ENCODE results near the gene ATG3.

Gene ATG3

DNA sequence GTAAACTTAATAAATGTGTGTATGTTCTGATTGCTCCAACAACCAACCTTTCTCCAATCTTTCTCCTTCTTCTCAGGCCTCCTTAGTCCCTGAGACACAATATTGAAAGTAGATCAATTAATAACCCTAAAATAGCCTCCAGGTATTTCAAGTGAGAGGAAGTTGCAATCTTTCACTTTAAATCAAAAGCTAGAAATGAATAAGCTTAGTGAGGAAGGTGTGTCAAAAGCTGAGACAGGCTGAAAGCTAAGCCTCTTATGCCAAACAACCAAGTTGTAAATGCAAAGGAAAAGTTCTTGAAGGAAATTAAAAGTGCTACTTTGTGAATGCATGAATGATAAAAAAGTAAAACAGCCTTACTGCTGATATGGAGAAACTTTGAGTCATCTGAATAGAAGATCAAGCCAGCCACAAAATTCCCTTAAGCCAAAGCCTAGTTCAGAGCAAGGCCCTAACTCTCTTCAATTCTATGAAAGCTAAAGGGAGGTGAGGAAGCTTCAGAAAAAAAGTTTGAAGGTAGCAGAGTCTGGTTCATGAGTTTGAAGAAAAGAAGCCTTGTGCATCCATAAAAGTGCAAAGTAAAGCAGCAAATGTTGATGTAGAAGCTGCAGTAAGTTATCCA, 40.6 kb upstream of the ATG3 start:
- no peak overlapping the region for H3K4me3 ChIP-seq (ENCODE audit: low read depth, low read length)
- TF ChIP-seq, protein P1, sequence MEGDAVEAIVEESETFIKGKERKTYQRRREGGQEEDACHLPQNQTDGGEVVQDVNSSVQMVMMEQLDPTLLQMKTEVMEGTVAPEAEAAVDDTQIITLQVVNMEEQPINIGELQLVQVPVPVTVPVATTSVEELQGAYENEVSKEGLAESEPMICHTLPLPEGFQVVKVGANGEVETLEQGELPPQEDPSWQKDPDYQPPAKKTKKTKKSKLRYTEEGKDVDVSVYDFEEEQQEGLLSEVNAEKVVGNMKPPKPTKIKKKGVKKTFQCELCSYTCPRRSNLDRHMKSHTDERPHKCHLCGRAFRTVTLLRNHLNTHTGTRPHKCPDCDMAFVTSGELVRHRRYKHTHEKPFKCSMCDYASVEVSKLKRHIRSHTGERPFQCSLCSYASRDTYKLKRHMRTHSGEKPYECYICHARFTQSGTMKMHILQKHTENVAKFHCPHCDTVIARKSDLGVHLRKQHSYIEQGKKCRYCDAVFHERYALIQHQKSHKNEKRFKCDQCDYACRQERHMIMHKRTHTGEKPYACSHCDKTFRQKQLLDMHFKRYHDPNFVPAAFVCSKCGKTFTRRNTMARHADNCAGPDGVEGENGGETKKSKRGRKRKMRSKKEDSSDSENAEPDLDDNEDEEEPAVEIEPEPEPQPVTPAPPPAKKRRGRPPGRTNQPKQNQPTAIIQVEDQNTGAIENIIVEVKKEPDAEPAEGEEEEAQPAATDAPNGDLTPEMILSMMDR (IDR thresholded peaks at IDR 0.05; ENCODE audit: borderline replicate concordance, insufficient read depth, low read depth, low read length), result no peak

DNA sequence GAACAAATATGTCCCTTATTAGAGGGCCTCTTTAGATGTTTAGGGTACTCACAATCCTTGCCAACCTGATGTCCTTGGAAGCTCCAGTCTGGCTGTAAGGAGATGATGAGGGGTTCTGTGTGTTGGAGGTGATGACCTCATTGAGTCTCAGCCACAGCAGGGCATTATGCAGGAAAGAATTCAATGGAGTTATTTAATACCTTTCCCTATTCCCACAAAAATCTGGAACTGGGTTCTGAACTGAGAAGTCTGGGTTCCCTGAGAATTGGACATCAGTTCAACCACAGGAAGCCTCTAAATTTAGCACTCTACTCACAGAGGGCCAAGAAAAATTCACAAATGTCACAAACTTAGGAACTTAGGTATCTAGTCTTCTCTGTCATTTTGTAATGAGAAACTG, 37.0 kb upstream of the ATG3 start:
- TF ChIP-seq, protein P1 (IDR thresholded peaks at IDR 0.05; ENCODE audit: borderline replicate concordance, insufficient read depth, low read depth, low read length), result no peak
- H3K4me3 ChIP-seq (ENCODE audit: low read depth, low read length), result no peak overlapping the region

DNA sequence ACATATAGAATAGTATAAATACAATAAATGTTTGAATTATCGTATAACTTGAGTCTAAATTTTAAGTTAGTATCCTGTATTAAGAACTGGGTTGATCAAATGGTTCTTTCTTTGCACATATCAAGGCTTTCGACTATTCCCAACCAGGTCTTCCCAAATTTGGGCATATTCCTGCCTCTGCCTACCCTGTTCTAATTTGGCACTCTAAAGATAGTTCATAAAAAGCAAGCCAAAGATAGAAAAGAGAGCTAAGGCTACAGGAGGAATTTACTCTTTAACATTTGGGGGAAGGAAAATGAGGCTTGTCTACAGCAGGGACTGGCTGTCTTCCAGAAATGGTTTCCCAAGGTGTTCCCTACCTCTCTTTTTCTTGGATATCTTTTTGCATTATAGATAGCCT, 36.2 kb upstream of the ATG3 start:
- no peak overlapping the region for H3K4me3 ChIP-seq (ENCODE audit: low read depth, low read length)
- TF ChIP-seq, protein P1 (IDR thresholded peaks at IDR 0.05; ENCODE audit: borderline replicate concordance, insufficient read depth, low read depth, low read length), result no peak

DNA sequence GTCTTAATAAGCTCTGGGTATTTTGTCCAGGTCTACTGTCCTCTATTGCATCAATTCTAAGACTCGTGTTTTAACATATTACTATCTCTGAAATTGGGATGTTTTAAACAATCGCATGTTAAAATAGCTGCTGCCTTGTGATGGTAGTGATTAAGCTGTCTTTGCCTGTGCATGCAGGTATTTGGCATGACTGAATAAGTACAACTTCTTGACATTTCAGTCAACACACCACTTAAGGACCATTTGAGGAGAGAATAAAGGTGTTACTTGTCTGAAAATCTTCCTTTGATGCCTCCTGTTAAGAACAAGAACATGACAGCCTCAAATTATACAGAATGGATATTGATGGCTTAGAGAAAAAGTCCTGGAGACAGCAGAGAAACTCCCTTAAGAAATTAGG, 33.1 kb upstream of the ATG3 start:
- TF ChIP-seq, protein P1 (IDR thresholded peaks at IDR 0.05; ENCODE audit: borderline replicate concordance, insufficient read depth, low read depth, low read length), result no peak

DNA sequence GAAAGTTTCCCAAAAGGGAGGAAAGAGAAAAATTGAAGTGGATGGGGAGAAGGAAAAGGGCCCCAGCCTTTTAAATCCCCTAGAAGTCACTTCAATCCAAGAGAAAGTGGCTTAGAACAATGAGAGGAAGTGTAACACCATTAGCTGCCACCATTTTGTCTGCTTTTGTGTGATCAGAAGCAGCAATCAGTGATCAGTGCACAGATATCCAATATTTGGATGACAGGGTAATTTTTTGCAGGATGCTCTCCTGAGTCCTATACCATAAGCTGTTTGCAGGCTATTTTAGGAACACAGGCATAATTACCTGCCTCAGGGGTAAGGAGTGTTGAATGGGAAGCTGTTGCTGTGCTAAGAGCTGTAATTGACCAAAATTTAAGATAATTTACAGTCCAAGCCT, 31.5 kb upstream of the ATG3 start:
- no peak overlapping the region for H3K4me3 ChIP-seq (ENCODE audit: low read depth, low read length)
- TF ChIP-seq, protein P1 (IDR thresholded peaks at IDR 0.05; ENCODE audit: borderline replicate concordance, insufficient read depth, low read depth, low read length), result no peak

More for the DNA sequence above, 33.1 kb upstream of the ATG3 start:
- H3K4me3 ChIP-seq (ENCODE audit: low read depth, low read length), result no peak overlapping the region

DNA sequence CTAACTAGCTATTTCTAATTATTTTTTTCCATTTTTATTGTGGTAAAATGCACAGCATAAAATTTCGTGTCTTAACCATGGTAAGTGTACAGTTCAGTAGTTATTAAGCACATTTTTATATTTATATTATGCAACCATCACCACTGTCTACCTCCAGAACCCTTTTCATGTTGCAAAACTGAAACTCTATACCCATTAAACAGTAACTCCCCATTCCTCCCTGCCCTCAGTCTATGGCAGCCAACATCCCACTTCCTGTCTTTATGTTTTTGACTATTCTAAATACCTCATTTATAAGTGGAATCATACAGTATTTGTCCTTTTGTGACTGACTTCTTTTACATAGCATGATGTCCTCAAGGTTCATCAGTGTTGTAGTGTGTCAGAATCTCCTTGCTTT, 25.6 kb upstream of the ATG3 start:
- TF ChIP-seq, protein P1 (IDR thresholded peaks at IDR 0.05; ENCODE audit: borderline replicate concordance, insufficient read depth, low read depth, low read length), result no peak
- H3K4me3 ChIP-seq (ENCODE audit: low read depth, low read length), result no peak overlapping the region

DNA sequence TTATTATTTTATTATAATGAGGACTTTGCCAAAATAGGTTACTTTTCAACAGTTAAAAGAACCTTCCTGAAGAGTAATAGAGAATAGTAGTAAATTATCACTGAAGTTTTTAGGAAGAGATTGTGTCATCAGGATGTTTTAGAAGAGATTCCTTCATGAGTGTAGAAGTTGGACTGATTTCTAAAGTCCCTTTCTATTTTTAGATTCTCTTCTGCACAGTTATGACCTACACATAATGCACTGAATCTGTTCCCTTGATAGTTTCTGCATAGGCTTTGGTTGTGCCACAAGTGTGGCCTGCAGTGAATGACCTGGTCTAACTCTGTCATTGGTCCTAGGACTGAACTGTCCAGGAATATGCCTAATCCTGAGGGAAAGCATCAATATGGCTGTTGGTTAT, 24.0 kb upstream of the ATG3 start:
- TF ChIP-seq, protein P1 (IDR thresholded peaks at IDR 0.05; ENCODE audit: borderline replicate concordance, insufficient read depth, low read depth, low read length), result no peak
- H3K4me3 ChIP-seq (ENCODE audit: low read depth, low read length), result no peak overlapping the region
